HG02840 (cell line): Measurements from ENCODE around the gene PACRGL.
"Not testable (repeated sequence)": the region's sequence is repeated elsewhere in the genome, so short reads cannot be mapped to it uniquely, and the experiment has no call there.

Experiments used
- ATAC-seq: cut with Tn5 transposase; IDR thresholded peaks from one replicate; pipeline ENCODE4 v1.9.1; 2021; ENCODE audit warnings: mild to moderate bottlenecking, moderate library complexity, moderate number of reproducible peaks; ENCODE audit not compliant: unreplicated experiment, low FRiP score

PACRGL gene

DNA sequence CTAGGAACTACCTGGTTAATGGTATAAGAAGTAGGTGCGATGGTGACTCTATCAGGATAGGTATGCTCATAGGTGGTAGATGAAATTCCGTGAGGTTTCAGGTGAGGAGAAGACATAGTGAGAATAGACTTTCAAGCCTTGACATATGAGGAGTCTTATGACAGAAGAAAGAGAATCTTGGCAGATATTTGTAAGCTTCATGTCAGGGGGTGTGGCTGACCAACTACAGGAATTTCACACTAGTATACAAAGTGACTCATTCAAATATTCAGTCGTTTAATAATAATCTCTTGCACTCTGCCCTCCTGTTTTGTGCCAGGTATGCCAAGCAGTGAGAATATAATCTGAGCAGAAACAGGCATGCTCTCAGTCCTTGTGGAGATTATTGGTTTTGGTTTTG lies 22.8 kb downstream of the PACRGL start:
- ATAC-seq, result no peak

DNA sequence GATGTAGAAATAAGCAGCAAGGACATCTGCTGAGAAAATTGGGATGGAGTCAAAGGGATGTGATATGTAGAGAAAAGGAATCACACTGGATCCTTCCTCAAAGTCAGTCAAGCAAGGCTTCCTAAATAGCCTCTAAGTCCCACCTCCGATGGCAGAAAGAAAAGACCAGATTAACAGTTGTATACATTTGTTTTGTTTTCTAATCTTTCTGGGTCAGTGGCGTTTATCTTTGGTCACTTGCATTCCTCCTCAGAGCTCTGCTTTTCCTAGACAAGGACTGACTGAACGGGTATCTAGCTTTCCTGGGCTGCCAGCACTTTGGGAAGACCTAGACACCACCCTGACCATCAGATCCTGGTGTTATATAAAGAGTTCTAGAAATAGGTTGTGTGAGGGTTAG lies 23.2 kb downstream of the PACRGL start:
- no peak for ATAC-seq

DNA sequence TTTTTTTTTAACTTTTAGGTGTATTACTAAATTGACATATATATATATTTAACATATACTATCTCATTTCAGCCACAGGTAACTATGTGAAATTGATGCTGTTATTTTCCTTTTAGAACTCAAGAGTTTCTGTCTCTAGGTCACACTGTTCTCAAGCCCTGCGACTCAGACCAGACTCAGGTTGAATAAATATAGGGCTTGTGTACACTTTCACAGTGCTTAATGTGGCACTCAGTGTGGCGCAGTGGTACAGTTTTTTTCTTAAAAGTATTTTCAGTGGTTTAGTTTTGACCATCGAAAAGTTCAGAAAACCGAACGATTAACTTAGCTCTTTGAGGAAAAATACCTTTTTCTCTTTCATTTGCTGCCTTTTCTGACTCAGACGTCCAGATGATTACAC lies 24.7 kb downstream of the PACRGL start:
- peak; percentile 94 for ATAC-seq

DNA sequence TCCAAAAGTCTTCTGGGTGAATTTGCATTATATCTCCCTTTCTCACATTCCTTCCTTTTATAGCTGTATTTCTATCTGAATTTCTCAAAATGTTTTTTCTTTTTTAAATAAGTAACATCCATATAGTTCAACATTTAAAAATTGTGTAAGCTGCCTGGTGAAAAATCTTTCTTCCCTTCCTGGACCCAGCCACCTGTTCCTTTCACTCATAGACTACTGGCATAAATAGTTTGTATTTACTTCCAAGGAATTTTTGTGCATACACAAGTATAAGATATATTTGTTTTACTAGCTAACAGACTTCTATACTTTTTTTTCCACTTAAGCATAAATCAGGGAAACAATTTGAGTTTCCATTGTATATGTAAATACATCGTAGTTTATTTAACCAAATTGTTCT lies 35.7 kb downstream of the PACRGL start:
- ATAC-seq, result no peak

DNA sequence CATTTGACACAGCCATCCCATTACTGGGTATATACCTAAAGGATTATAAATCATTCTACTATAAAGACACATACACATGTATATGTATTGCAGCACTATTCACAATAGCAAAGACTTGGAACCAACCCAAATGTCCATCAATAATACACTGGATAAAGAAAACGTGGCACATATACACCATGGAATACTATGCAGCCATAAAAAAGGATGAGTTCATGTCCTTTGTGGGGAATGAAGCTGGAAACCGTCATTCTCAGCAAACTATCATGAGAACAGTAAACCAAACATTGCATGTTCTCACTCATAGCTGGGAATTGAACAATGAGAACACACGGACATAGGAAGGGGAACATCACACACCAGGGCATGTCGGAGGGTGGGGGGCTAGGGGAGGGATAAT lies 45.7 kb downstream of the PACRGL start:
- not testable (repeated sequence) for ATAC-seq

DNA sequence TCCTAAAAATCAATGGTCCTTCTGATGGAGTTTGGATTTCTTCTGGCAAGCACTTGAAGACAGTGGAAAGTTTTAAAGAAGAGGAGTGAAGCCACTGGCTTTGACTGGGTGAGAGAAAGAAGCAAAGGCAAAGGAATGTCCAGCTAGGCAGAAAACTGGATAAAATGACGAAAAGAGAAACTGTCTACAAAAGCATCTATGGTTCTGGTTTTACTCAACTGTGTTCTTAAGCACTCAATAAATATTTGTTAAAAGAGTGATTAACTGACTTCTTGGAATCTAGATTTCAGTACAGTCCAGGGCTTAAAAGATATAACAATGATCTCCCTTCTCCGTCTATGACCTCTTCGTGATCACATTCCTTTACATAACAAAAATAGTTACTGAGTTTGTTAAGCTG lies 52.4 kb downstream of the PACRGL start:
- ATAC-seq, result no peak

DNA sequence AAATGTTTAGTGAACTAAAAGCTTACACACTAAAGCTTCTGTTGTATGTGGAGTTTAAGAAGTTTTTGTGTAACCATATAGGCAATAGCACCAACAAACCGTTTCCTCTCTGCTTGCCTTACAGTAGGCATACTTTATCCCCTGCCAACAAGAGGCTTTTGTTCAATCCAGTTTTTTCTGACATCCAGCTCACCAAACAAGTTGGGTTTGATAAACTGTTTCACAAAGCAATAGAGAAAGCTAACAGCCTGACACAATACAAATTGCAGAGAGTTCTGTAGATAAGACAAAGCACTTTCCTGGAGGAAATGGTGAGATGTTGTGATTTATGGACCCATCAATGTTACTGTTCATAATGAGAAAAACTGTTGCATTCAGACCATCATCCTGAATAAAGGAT lies 53.8 kb downstream of the PACRGL start:
- ATAC-seq, result no peak

DNA sequence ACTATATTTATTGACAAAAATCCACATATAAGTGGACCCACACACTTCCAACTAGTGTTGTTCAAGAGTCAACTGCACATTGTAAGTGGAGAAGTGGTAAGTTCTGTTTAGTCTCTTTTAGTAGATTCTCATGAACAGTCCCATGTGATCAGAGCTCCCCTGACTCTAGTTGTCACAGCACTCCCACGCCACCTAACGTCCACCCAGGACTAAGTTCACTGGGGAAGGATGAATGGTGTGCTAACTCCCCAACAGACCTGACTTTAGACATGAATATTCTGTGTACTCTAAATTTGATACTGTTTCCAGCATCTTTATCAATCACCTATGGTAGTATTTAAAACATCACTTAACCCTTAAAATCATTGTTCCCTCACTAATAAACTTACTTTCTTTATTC lies 59.8 kb downstream of the PACRGL start:
- ATAC-seq, result peak; percentile 58

DNA sequence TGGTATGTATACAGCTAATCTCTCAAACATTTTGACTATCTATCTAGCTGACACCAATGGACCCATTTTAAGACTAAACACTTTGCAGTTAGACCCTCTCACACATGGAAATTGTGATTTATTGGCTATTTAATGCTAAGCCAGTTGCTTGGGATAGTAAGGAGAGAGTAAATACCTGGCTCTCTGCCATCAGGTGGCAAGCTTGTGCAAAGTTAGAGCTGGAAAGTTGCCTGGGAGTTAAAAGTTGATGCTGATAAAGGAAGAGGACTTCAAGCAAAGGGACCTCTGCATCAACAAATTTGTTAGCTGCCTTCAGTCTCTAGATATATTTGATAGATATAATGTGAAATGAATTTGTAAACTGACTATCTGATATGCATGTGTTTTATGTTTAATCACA lies 61.1 kb downstream of the PACRGL start:
- ATAC-seq, result no peak

DNA sequence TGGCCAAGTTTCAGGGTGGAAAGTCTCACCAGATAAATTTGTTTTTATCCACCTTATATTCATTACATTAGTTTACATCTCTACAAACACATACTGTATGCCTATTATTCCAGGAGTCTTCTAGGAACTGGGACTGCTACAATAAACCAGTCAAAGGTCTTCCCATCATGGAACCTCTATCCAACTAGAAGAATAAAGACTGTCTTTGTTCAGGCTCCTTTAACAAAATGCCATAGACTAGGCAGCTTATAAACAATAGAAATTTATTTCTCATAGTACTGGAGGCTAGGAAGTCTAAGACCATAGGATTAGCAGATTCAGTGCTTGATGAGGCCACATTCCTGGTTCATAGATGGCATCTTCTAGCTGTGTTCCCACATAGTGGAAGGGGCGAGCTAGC lies 61.6 kb downstream of the PACRGL start:
- no peak for ATAC-seq

DNA sequence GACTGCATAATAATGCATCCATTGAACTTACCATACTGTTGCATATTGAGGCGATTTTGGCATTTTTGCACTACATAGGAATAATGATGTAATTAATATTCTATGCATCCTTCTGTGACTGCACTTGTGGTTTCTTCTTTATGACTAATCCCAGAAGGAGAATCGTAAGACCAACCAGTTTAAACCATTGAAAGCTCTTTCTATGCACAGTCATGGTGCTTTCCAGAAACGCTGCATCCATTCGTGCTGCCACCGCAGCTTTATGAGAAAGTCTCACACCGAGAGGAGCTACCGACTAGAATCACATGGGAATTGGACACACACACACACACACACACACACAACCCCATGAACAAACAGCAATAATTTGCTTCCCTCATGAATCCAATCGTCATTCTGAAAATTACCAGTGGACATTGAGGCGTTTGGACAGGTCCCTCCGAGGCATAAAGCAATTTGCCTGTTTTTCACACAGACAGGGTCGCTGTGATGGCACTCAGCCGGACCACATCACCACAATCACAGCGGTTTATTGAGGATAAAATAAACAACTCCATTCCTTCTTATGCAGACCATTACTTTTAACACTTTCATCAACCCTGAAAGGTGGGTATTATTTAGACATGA lies 64.2 kb downstream of the PACRGL start:
- no peak for ATAC-seq

DNA sequence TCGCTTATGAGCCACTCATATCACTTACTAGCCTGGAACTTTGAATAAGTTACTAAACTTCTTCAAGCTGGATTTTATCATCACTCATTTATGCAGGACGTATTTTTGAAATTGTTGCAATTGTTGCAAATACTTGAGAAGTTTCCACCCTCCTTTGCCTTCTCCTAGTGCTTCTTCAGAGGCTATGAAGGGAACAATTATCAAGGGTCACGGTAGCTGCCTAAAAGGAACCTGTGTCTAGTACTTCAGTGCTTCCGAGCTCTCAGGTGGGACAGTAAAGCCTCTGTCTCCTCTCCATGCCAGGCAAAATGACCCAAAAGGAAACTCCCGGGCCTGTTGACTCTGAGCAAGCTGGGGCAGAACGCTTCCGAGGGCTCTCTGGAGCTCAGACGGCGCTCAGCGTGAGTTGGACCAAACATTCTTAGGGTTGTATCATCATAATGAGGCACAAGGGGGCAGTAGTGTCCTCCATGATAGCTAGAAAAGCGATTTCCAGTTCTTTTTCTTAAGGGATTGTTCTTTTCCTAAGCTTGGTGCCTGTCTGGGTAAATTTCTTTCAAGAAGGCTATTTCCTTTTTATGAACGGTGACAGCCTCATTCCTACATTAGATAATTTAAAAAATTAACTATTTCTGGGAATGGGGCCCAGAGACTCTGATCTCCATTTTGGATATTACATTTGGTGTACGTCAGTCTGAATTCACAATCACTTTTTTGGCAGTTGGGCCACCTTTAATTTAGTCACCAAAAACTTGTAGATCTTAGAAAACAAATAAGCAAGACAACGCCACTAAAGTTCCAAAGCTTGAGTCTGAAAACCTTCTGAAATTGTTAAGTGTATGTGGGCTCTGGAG lies 73.1 kb downstream of the PACRGL start:
- no peak for ATAC-seq

DNA sequence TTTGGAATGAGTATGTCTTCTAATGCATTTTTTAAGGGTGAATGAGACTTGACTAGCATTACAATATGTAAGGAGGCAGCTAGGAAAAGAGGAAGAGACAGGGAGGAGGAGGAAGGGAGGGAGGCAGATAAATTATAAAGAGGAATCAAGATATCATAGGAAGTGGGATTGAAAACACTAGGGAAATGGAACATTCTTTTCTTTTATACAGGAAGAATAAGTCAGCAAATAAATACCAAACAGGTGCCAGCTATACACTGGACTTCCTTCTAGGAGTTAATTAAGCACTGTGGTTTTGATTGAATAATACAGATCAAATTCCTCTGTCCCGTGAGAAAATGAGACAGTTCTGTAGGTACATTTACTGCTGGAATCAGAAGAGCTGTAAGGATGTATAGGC lies 78.6 kb downstream of the PACRGL start:
- ATAC-seq, result no peak

DNA sequence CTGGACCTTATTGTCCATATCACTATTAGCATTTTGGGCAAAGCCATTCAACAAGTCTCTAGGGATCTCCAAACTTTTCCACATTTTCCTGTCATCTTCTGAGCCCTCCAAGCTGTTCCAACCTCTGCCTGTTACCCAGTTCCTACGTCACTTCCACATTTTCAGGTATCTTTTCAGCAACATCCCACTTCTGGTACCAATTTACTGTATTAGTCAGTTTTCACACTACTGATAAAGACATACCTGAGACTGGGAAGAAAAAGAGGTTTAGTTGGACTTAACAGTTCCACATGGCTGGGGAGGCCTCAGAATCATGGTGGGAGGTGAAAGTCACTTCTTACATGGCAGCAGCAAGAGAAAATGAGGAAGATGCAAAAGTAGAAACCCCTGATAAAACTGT lies 82.9 kb downstream of the PACRGL start:
- not testable (repeated sequence) for ATAC-seq

DNA sequence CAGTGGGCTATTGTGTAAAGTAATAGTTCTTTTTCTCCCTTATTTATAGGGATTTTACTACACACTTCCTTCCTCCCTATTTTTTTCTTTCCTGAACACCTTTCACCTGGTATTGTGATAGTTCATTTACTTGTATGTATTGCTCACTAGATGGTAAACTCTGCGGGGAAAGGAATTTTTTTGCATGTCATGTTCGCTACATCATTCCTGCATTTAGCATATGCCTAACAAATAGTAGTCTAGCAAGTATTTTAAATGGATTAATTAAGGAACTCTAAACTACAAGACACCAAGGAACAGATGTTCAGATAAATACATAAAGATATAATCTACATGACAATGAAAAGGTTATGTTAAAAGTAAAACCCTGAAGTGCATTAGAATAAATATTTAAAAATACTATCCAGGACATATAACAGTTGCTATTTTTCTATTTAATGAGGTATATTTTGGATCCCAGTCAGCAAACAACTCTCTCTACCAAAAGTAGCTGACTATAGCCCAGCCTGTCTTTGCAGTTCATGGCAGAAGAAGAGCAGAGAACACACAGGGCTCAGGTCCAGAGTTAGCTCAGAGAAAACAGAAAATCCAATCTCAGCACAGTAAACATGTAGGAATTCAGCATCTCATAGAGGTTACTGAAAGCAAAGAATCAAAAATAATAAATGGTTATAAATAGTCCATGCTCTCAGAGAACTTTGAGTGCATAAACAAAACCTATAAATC lies 87.8 kb downstream of the PACRGL start:
- no peak for ATAC-seq
